ENCODE results near the gene PTPRQ.

PTPRQ gene

GRCh38 chr12:80707830-80708258 is 263.8 kb downstream of the PTPRQ start:
- DNase-seq: no peak

GRCh38 chr12:80708259-80708974 is 264.4 kb downstream of the PTPRQ start:
- no peak for DNase-seq

- no peak for DNase-seq
Observed at GRCh38 chr12:80708975-80709328, 264.9 kb downstream of the PTPRQ start.

GRCh38 chr12:80709811-80710726 is 266.0 kb downstream of the PTPRQ start:
- peak; percentile 4 for DNase-seq

GRCh38 chr12:80710727-80711449 is 266.9 kb downstream of the PTPRQ start:
- no peak for DNase-seq

GRCh38 chr12:80711866-80712265 is 267.8 kb downstream of the PTPRQ start:
- no peak for DNase-seq

- DNase-seq: no peak
Observed at GRCh38 chr12:80712866-80713265, 268.8 kb downstream of the PTPRQ start.

GRCh38 chr12:80713419-80713818 is 269.4 kb downstream of the PTPRQ start:
- no peak for DNase-seq

- DNase-seq: no peak
Observed at GRCh38 chr12:80714055-80714454, 270.0 kb downstream of the PTPRQ start.

- no peak for DNase-seq
Observed at GRCh38 chr12:80714846-80715245, 270.8 kb downstream of the PTPRQ start.

- no peak for DNase-seq
Observed at GRCh38 chr12:80715713-80716249, 271.7 kb downstream of the PTPRQ start.

GRCh38 chr12:80716696-80717469 is 272.8 kb downstream of the PTPRQ start, which contains the start of gene MYF5:
TSS of gene MYF5 (plus strand) at chr12:80716912. CDS start at chr12:80717064, 152 bp downstream.
- no peak for DNase-seq

- DNase-seq: no peak
Observed at GRCh38 chr12:80717856-80718255, 273.8 kb downstream of the PTPRQ start.

GRCh38 chr12:80720516-80720915 is 276.5 kb downstream of the PTPRQ start:
- no peak for DNase-seq

- DNase-seq: no peak
Observed at GRCh38 chr12:80721326-80721725, 277.3 kb downstream of the PTPRQ start.

All from activated CD4-positive, alpha-beta T cell treated with anti-CD3 and anti-CD28 coated beads, Interleukin-2, Interleukin-6, amounts not matched to agents 100 ng/mL and 50 ng/mL, durations not matched to agents 16 hours and 8 hours (primary cell).